DOHH2 (cell line): Measurements from ENCODE around the gene ALG6.

Source experiments
- CTCF ChIP-seq: fragments of 200-600 bp; sonication (generic); IDR thresholded peaks from one replicate; pipeline ENCODE4 v1.5.1; 2014; ENCODE audit warnings: antibody characterized with exemption, mild to moderate bottlenecking, low read depth, low read length; ENCODE audit not compliant: poor library complexity, severe bottlenecking
- EZH2phosphoT487 ChIP-seq: fragments of 200-600 bp; sonication (generic); IDR thresholded peaks from 2 replicates; pipeline ENCODE4 v1.6.1; 2017; ENCODE audit warnings: borderline replicate concordance, mild to moderate bottlenecking, antibody characterized with exemption, low read length, moderate library complexity, mixed read lengths

- TF ChIP-seq EZH2phosphoT487 (no peak), CTCF (no peak)
These were observed 704 bp downstream of the ALG6 start for GRCh38 chr1:63368131-63368530.
